GM18517 (cell line): ENCODE measurements around the gene GRXCR1.

Experiments
- ATAC-seq: cut with Tn5 transposase; IDR thresholded peaks from one replicate; pipeline ENCODE4 v1.9.1; 2021; ENCODE audit warnings: mild to moderate bottlenecking, moderate library complexity; ENCODE audit not compliant: unreplicated experiment

Gene GRXCR1

GRCh38 chr4:42892413-42892812 lies at the start of gene GRXCR1:
Gene GRXCR1 (plus strand): TSS chr4:42892713. CDS start chr4:42893267, 554 bp downstream.
- no peak for ATAC-seq

GRCh38 chr4:42843694-42844093 lies 48.8 kb upstream of the GRXCR1 start:
- no peak for ATAC-seq

- ATAC-seq, result no peak
Observed at GRCh38 chr4:42844422-42845070, 48.0 kb upstream of the GRXCR1 start.

- no peak for ATAC-seq
Observed at GRCh38 chr4:42845586-42845985, 46.9 kb upstream of the GRXCR1 start.

- ATAC-seq, result no peak
Observed at GRCh38 chr4:42855779-42856178, 36.7 kb upstream of the GRXCR1 start.

GRCh38 chr4:42865572-42866189 lies 26.8 kb upstream of the GRXCR1 start:
- ATAC-seq, result peak; percentile 73

- no peak for ATAC-seq
Observed at GRCh38 chr4:42871261-42871660, 21.3 kb upstream of the GRXCR1 start.

- ATAC-seq, result no peak
Observed at GRCh38 chr4:42871671-42872290, 20.7 kb upstream of the GRXCR1 start.

GRCh38 chr4:42878863-42879262 lies 13.7 kb upstream of the GRXCR1 start:
- ATAC-seq, result no peak

- ATAC-seq, result no peak
Observed at GRCh38 chr4:42881253-42881652, 11.3 kb upstream of the GRXCR1 start.

GRCh38 chr4:42891644-42892043 lies 869 bp upstream of the GRXCR1 start:
- no peak for ATAC-seq

GRCh38 chr4:42895452-42895851 lies 2.9 kb downstream of the GRXCR1 start:
- ATAC-seq, result no peak

GRCh38 chr4:42904986-42905385 lies 12.5 kb downstream of the GRXCR1 start:
- no peak for ATAC-seq

- ATAC-seq, result no peak
Observed at GRCh38 chr4:42905591-42905990, 13.1 kb downstream of the GRXCR1 start.

- ATAC-seq, result no peak
Observed at GRCh38 chr4:42906341-42906740, 13.8 kb downstream of the GRXCR1 start.

GRCh38 chr4:42906891-42907759 lies 14.6 kb downstream of the GRXCR1 start:
- no peak for ATAC-seq

GRCh38 chr4:42910459-42910858 lies 17.9 kb downstream of the GRXCR1 start:
- no peak for ATAC-seq

- ATAC-seq, result no peak
Observed at GRCh38 chr4:42914937-42915336, 22.4 kb downstream of the GRXCR1 start.

- ATAC-seq, result no peak
Observed at GRCh38 chr4:42915484-42915883, 23.0 kb downstream of the GRXCR1 start.

GRCh38 chr4:42917296-42917695 lies 24.8 kb downstream of the GRXCR1 start:
- no peak for ATAC-seq

GRCh38 chr4:42923431-42923830 lies 30.9 kb downstream of the GRXCR1 start:
- no peak for ATAC-seq
